Measurements from ENCODE around the gene FGD3.

Gene FGD3

GRCh38 chr9:93059715-93060578 is 112.6 kb downstream of the FGD3 start:
- H3K4me3 ChIP-seq (ENCODE audit: low read length) = no peak overlapping the region
- TF ChIP-seq CTCF (conservative IDR thresholded peaks at IDR 0.05; ENCODE audit: low read depth, low read length) = no peak
- DNase-seq (ENCODE audit: low read depth) = no peak

- no peak overlapping the region for H3K4me3 ChIP-seq (ENCODE audit: low read length)
- no peak for TF ChIP-seq CTCF (conservative IDR thresholded peaks at IDR 0.05; ENCODE audit: low read depth, low read length)
- DNase-seq (ENCODE audit: low read depth) = no peak
Observed at GRCh38 chr9:93060746-93061259, 113.5 kb downstream of the FGD3 start.

GRCh38 chr9:93061260-93061751 is 114.0 kb downstream of the FGD3 start:
- no peak for DNase-seq (ENCODE audit: low read depth)
- no peak overlapping the region for H3K4me3 ChIP-seq (ENCODE audit: low read length)
- TF ChIP-seq CTCF (conservative IDR thresholded peaks at IDR 0.05; ENCODE audit: low read depth, low read length) = no peak

GRCh38 chr9:93061791-93062763 is 114.8 kb downstream of the FGD3 start:
- no peak overlapping the region for H3K4me3 ChIP-seq (ENCODE audit: low read length)
- no peak for TF ChIP-seq CTCF (conservative IDR thresholded peaks at IDR 0.05; ENCODE audit: low read depth, low read length)
- no peak for DNase-seq (ENCODE audit: low read depth)

- DNase-seq (ENCODE audit: low read depth) = no peak
- no peak overlapping the region for H3K4me3 ChIP-seq (ENCODE audit: low read length)
- TF ChIP-seq CTCF (conservative IDR thresholded peaks at IDR 0.05; ENCODE audit: low read depth, low read length) = no peak
Observed at GRCh38 chr9:93064392-93065134, 117.2 kb downstream of the FGD3 start.

- no peak for DNase-seq (ENCODE audit: low read depth)
- no peak overlapping the region for H3K4me3 ChIP-seq (ENCODE audit: low read length)
- no peak for TF ChIP-seq CTCF (conservative IDR thresholded peaks at IDR 0.05; ENCODE audit: low read depth, low read length)
Observed at GRCh38 chr9:93065135-93065720, 117.9 kb downstream of the FGD3 start.

Measured in retinal pigment epithelial cell (primary cell).